Vagina (tissue), 2 donors: ENCODE measurements around the gene EVA1C.

Experiments
- CTCF ChIP-seq, 3 experiments: fragments of 450-650 bp in 2 of 3; fragments of 200-600 bp in 1 of 3; sonication (generic) in 1 of 3; IDR thresholded peaks; one replicate each; pipeline ENCODE4 v1.5.1; 2017 to 2019; ENCODE audit warnings: antibody characterized with exemption in 3 of 3, mild to moderate bottlenecking in 2 of 3, moderate library complexity in 2 of 3
- POLR2A ChIP-seq, 2 donors: fragments of 450-650 bp; IDR thresholded peaks; one replicate each; pipeline ENCODE4 v1.6.1; 2017; ENCODE audit warnings: antibody characterized with exemption in 2 of 2, mild to moderate bottlenecking in 2 of 2, moderate library complexity in 2 of 2

- TF ChIP-seq CTCF (IDR thresholded peaks at IDR 0.05): no peak
- TF ChIP-seq POLR2A (IDR thresholded peaks at IDR 0.05): no peak
Measured at GRCh38 chr21:32382108-32382644, 30.3 kb upstream of the EVA1C start.
